GM12864 (cell line): Measurements from ENCODE around the gene ATP5MG.

Experiments used
- DNase-seq: peaks from one replicate; pipeline ENCODE4 v3.0.0-alpha.2; 2011; ENCODE audit warnings: low read depth
- H3K4me3 ChIP-seq: 2 replicates; pipeline ENCODE4 v1.5.1; 2011; ENCODE audit warnings: mild to moderate bottlenecking, low read depth, low read length, control low read depth
- CTCF ChIP-seq: IDR thresholded peaks from 2 replicates; pipeline ENCODE4 v1.5.1; 2011; ENCODE audit warnings: low read depth, mild to moderate bottlenecking, moderate library complexity, low read length, control low read depth, inconsistent platforms; ENCODE audit errors: missing control alignments

The ATP5MG gene

GRCh38 chr11:118435290-118435892 lies 34.0 kb downstream of the ATP5MG start:
- peak; percentile 53 for DNase-seq

GRCh38 chr11:118435893-118436624 lies 34.7 kb downstream of the ATP5MG start, which contains the start of gene KMT2A:
Gene KMT2A, plus strand, starts transcription at chr11:118436492. Its CDS starts 21 bp downstream, at chr11:118436513.
- peak; percentile 83 for DNase-seq
- peak within 1 kb of the TSS; percentile 95 for H3K4me3 ChIP-seq
- TF ChIP-seq CTCF = no peak

More at GRCh38 chr11:118435290-118435892, 34.0 kb downstream of the ATP5MG start:
- peak overlapping the region; percentile 95 for H3K4me3 ChIP-seq
- TF ChIP-seq CTCF = no peak

GRCh38 chr11:118436639-118437207 lies 35.3 kb downstream of the ATP5MG start:
- TF ChIP-seq CTCF = no peak
- DNase-seq = no peak
- peak overlapping the region; percentile 95 for H3K4me3 ChIP-seq

DNA sequence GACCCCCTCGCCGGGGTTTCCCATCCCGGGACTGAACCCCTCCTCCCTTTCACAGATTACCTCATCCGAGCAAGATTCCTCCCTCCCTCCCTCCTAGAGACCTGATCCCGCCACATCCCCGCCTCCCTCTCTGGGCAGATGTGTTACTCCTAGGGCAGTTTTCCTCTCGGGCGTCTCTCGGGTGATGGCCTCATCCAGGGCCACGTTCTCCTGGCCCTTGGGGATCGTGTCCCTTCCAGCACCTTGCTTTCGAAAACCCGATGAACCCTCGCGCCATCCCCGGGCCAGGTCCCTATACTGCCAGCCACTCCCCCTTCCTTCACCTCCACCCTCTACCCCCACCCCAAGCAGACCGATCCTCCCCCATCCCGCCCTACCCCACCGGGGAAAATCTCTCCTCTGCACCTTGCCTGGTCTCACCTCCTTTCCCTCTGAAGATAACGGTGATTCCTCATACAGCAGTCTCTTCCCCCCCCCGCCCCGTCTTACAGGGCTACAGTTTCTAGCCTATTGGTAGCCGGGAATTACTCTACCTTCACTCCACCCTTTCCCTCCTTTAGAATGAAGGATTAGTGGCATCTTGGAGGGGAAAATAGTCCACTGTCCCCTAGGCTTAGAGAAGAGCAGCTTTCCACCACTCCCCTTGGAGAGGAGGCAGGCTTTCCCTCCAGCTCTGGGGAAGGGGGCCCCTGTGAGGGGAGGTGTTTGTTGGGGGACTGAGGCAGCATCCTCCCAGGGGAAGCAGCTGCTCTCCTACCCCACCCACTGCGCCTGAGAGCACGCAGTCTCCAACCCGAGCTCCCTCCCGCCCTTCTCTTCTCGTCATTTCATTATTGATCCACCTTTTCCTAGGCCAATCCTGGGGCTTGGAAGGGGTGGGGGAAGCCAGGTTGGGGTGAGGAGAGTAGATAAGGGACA lies 36.1 kb downstream of the ATP5MG start:
- TF ChIP-seq CTCF = no peak
- DNase-seq = no peak
- peak overlapping the region; percentile 95 for H3K4me3 ChIP-seq

GRCh38 chr11:118438314-118438931 lies 37.0 kb downstream of the ATP5MG start:
- TF ChIP-seq CTCF = no peak
- H3K4me3 ChIP-seq = peak overlapping the region; percentile 95
- DNase-seq = no peak

- no peak overlapping the region for H3K4me3 ChIP-seq
- DNase-seq = no peak
- TF ChIP-seq CTCF = no peak
Observed at GRCh38 chr11:118439646-118440045, 38.2 kb downstream of the ATP5MG start.
